ENCODE results near the gene SETD2.

DNA sequence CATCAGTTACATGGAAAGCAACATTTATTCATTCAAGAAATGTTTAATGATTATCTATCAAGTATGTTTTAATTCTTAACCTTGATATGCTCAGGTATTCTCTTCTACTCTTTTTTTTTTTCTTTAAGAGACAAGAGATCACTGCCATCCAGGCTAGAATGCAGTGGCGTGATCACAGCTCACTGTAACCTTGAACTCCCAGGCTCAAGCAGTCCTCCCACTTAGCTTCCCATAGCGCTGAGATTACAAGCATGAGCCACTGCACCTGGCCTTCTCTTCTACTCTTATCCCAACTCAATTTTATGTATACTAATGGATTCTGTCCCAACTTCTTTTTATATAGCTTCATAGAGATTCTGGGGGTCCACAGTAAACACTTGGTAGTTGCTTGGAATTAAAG lies 50.9 kb downstream of the SETD2 start:
- TF ChIP-seq, protein P1, sequence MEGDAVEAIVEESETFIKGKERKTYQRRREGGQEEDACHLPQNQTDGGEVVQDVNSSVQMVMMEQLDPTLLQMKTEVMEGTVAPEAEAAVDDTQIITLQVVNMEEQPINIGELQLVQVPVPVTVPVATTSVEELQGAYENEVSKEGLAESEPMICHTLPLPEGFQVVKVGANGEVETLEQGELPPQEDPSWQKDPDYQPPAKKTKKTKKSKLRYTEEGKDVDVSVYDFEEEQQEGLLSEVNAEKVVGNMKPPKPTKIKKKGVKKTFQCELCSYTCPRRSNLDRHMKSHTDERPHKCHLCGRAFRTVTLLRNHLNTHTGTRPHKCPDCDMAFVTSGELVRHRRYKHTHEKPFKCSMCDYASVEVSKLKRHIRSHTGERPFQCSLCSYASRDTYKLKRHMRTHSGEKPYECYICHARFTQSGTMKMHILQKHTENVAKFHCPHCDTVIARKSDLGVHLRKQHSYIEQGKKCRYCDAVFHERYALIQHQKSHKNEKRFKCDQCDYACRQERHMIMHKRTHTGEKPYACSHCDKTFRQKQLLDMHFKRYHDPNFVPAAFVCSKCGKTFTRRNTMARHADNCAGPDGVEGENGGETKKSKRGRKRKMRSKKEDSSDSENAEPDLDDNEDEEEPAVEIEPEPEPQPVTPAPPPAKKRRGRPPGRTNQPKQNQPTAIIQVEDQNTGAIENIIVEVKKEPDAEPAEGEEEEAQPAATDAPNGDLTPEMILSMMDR (IDR thresholded peaks at IDR 0.05; ENCODE audit: borderline replicate concordance, extremely low read depth, low read length, poor library complexity, severe bottlenecking): no peak
- no peak for TF ChIP-seq EZH2 (IDR thresholded peaks at IDR 0.05; ENCODE audit: borderline replicate concordance, low read depth, low read length, severe bottlenecking)

All from DND-41 (cell line).